Uterus (tissue), 4 donors: ENCODE measurements around the gene TTC7B. TPM values are rescaled to one million over a fixed set of nuclear protein-coding genes. Genes with fewer than 3 reads are reported as not detected.

Source experiments
- DNase-seq, 2 donors: peaks; one replicate each; pipeline ENCODE4 v3.0.0-alpha.2; 2019 to 2020
- H3K27ac ChIP-seq, 2 donors: fragments of 200-600 bp; sonication (generic); 1 replicate in 1 of 2; 2 replicates in 1 of 2; pipeline ENCODE4 v1.5.1; 2016 to 2018
- H3K27me3 ChIP-seq, 2 donors: fragments of 200-600 bp; sonication (generic); one replicate each; pipeline ENCODE4 v1.5.1; 2018 to 2019; ENCODE audit warnings: control low read depth in 1 of 2
- H3K36me3 ChIP-seq, 2 donors: fragments of 200-600 bp; sonication (generic); one replicate each; pipeline ENCODE4 v1.5.1; 2019; ENCODE audit warnings: control low read depth in 1 of 2
- H3K4me1 ChIP-seq, 2 donors: fragments of 200-600 bp; sonication (generic); one replicate each; pipeline ENCODE4 v1.5.1; 2018 to 2019; ENCODE audit warnings: control low read depth in 1 of 2
- H3K4me3 ChIP-seq, 2 donors: fragments of 200-600 bp; sonication (generic); 1 replicate in 1 of 2; 2 replicates in 1 of 2; pipeline ENCODE4 v1.5.1; 2018 to 2019; ENCODE audit warnings: mild to moderate bottlenecking in 1 of 2
- H3K9me3 ChIP-seq, 2 donors: fragments of 200-600 bp; sonication (generic); one replicate each; pipeline ENCODE4 v1.5.1; 2019; ENCODE audit warnings: control low read depth in 1 of 2
- CTCF ChIP-seq, 4 experiments: fragments of 200-600 bp in 2 of 4; fragments of 450-650 bp in 2 of 4; sonication (generic) in 2 of 4; IDR thresholded peaks; one replicate each; pipeline ENCODE4 v1.5.1; 2016 to 2019; ENCODE audit warnings: antibody characterized with exemption in 4 of 4, mild to moderate bottlenecking in 2 of 4, moderate library complexity in 1 of 4
- POLR2A ChIP-seq, 2 donors: fragments of 450-650 bp; IDR thresholded peaks; one replicate each; pipeline ENCODE4 v1.6.1; 2016; ENCODE audit warnings: antibody characterized with exemption in 2 of 2, mild to moderate bottlenecking in 1 of 2, moderate library complexity in 1 of 2
- intact Hi-C: fragments of 100-400 bp; cut with DNase I; formaldehyde crosslinking; loops from one replicate; pipeline ENCODE4 v1.15.1; 2023; ENCODE audit warnings: low total_unique reads
- total RNA-seq, 4 donors: library from RNA; depleted of rRNA in 3 of 4; stranded (reverse); fragments of >200 nt in 3 of 4; gene quantifications; one replicate each; pipeline versions ENCODE4 v1.1.0 to v1.2.4, GENCODE V29; 2014 to 2023
- donor health status: DM: yes; HTN: yes; CAD: no.

Gene TTC7B
- total RNA-seq, 4 donors from 2014 or later: 15.3 to 73.9 (median 28.0) TPM

DNA sequence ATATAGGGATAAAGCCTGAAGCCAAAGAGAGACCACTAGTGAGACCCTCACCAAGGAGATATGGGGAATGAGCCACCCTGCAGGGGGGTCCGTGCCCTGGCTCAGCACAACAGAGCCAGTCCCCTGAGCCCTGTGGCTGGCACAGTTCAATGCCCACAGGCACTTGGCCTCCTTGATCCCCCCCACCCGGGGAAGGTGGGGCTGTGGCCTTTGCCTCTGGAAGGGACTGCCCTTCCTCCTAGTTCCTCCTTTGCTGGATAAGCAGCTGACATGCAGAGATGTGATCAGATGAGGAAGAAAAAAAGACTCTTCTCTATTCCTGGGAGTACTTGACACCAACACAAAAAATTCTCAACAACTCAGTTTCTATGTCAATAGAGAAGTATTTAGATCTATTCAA, 19.9 kb downstream of the TTC7B start:
- intact Hi-C loops: no loop called here
- TF ChIP-seq CTCF (IDR thresholded peaks at IDR 0.05): no peak
- TF ChIP-seq POLR2A (IDR thresholded peaks at IDR 0.05): no peak
- no peaks in the 10 kb centered on the region for H3K9me3 ChIP-seq
- H3K27me3 ChIP-seq: no peaks in the 10 kb centered on the region
- no peak for DNase-seq
- no peaks in the 10 kb centered on the region for H3K36me3 ChIP-seq
- H3K4me3 ChIP-seq: no peak overlapping the region
- H3K4me1 ChIP-seq: no peaks in the 10 kb centered on the region
- H3K27ac ChIP-seq: no peak overlapping the region

- H3K9me3 ChIP-seq: no peaks in the 10 kb centered on the region
- no peak overlapping the region for H3K4me3 ChIP-seq
- no peaks in the 10 kb centered on the region for H3K36me3 ChIP-seq
- H3K27ac ChIP-seq: no peak overlapping the region
- intact Hi-C loops: no loop called here
- DNase-seq: no peak
- TF ChIP-seq POLR2A (IDR thresholded peaks at IDR 0.05): no peak
- no peak for TF ChIP-seq CTCF (IDR thresholded peaks at IDR 0.05)
- no peaks in the 10 kb centered on the region for H3K4me1 ChIP-seq
- no peaks in the 10 kb centered on the region for H3K27me3 ChIP-seq
Observed at GRCh38 chr14:90795744-90796143, 20.5 kb downstream of the TTC7B start.

DNA sequence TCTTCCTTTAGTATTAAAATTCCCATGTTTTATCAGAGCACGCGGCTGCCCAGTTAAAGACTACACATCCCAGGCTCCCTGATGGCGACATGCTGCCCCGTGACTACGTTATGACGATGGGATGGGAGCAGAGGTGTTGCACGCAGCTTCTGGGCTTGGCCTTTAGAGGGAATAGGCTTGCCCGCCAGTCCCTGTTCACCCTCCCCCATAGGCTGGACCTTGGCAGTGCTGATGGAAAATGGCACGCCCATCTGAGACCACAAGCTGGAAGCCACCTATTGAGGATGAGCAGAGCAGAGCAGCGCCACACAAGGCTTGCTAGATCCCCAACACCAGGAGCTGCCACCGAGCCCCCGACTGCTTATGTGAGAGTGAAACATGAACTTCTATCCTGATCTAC, 24.7 kb downstream of the TTC7B start:
- Histone ChIP-seq H3K36me3 (no peaks in the 10 kb centered on the region), H3K9me3 (no peaks in the 10 kb centered on the region), H3K4me1 (no peaks in the 10 kb centered on the region), H3K4me3 (no peak overlapping the region), H3K27me3 (no peaks in the 10 kb centered on the region), H3K27ac (no peak overlapping the region)
- TF ChIP-seq CTCF (IDR thresholded peaks at IDR 0.05): no peak
- no peak for TF ChIP-seq POLR2A (IDR thresholded peaks at IDR 0.05)
- DNase-seq: no peak
- intact Hi-C loops: no loop called here

- no peak for TF ChIP-seq CTCF (IDR thresholded peaks at IDR 0.05)
- TF ChIP-seq POLR2A (IDR thresholded peaks at IDR 0.05): no peak
- no peak for DNase-seq
Observed at GRCh38 chr14:90788031-90788430, 28.2 kb downstream of the TTC7B start.

GRCh38 chr14:90785876-90786450, 30.3 kb downstream of the TTC7B start:
- intact Hi-C loops: no loop called here
- Histone ChIP-seq H3K36me3 (no peaks in the 10 kb centered on the region), H3K4me1 (no peaks in the 10 kb centered on the region), H3K27ac (no peak overlapping the region), H3K9me3 (no peaks in the 10 kb centered on the region), H3K27me3 (no peaks in the 10 kb centered on the region), H3K4me3 (no peak overlapping the region)
- no peak for DNase-seq
- TF ChIP-seq CTCF (IDR thresholded peaks at IDR 0.05): no peak
- TF ChIP-seq POLR2A (IDR thresholded peaks at IDR 0.05): no peak

More at GRCh38 chr14:90788031-90788430, 28.2 kb downstream of the TTC7B start:
- H3K4me1 ChIP-seq: no peaks in the 10 kb centered on the region
- H3K9me3 ChIP-seq: no peaks in the 10 kb centered on the region
- no peak overlapping the region for H3K4me3 ChIP-seq
- H3K36me3 ChIP-seq: no peaks in the 10 kb centered on the region
- no peaks in the 10 kb centered on the region for H3K27me3 ChIP-seq
- no peak overlapping the region for H3K27ac ChIP-seq
- intact Hi-C loops: no loop called here
